Activated B cell treated with CpG ODN at 0.5 μM for 24 hours (primary cell): Measurements from ENCODE around the gene ANXA10. TPM values are rescaled to one million over a fixed set of nuclear protein-coding genes. Genes with fewer than 3 reads are reported as not detected.

Source experiments
- ATAC-seq: fragments of 200-7000 bp; cut with Tn5 transposase; one replicate; pipeline ENCODE4 v1.10.0; 2021; ENCODE audit warnings: low read depth, mild to moderate bottlenecking, moderate library complexity
- CTCF ChIA-PET: fragments of 350-600 bp; sonication (Branson Sonifier 250); formaldehyde crosslinking; loops from one replicate; lab custom pipeline; 2021; ENCODE audit warnings: antibody characterized with exemption; lab: Charles Lee
- POLR2A ChIA-PET: fragments of 350-600 bp; sonication (Branson Sonifier 250); formaldehyde crosslinking; loops from one replicate; lab custom pipeline; 2021; ENCODE audit warnings: antibody characterized with exemption; lab: Charles Lee
- DNase-seq: peaks from one replicate; pipeline ENCODE4 v3.0.0; 2022
- H3K27ac Mint-ChIP-seq: one replicate; pipeline ENCODE4 v1.8.0; 2020; ENCODE audit warnings: mixed read lengths
- H3K27me3 Mint-ChIP-seq: one replicate; pipeline ENCODE4 v1.8.0; 2021; ENCODE audit warnings: mixed read lengths
- H3K36me3 Mint-ChIP-seq: one replicate; pipeline ENCODE4 v1.8.0; 2021; ENCODE audit warnings: low read depth, mixed read lengths
- H3K4me1 Mint-ChIP-seq: one replicate; pipeline ENCODE4 v1.8.0; 2021; ENCODE audit warnings: mixed read lengths
- H3K4me3 Mint-ChIP-seq: one replicate; pipeline ENCODE4 v1.8.0; 2020; ENCODE audit warnings: mild to moderate bottlenecking, mixed read lengths
- H3K9me3 Mint-ChIP-seq: one replicate; pipeline ENCODE4 v1.8.0; 2020; ENCODE audit warnings: mixed read lengths
- CTCF ChIP-seq: fragments of 200-600 bp; IDR thresholded peaks from one replicate; pipeline ENCODE4 v1.8.0; 2022; ENCODE audit warnings: antibody characterized with exemption, mild to moderate bottlenecking
- intact Hi-C: fragments of 100-400 bp; cut with micrococcal nuclease; formaldehyde crosslinking; loops from one replicate; pipeline ENCODE4 v1.15.1; 2024
- total RNA-seq: library from RNA; stranded (reverse); gene quantifications from 2 replicates; pipeline ENCODE4 v1.2.3, GENCODE V29; 2022

Gene ANXA10
- total RNA-seq, 1 donor from 2014 or later: not detected

- ATAC-seq: no peak
- POLR2A ChIA-PET: no interaction called here
- no peak for TF ChIP-seq CTCF
- Mint-ChIP-seq H3K4me1 (no peaks in the 10 kb centered on the region), H3K9me3 (no peaks in the 10 kb centered on the region), H3K4me3 (no peak overlapping the region), H3K36me3 (no peaks in the 10 kb centered on the region), H3K27ac (no peak overlapping the region), H3K27me3 (no peaks in the 10 kb centered on the region)
- intact Hi-C loops: no loop called here
- DNase-seq: no peak
- CTCF ChIA-PET: no interaction called here
Observed at GRCh38 chr4:168124008-168124641, 31.8 kb downstream of the ANXA10 start.

- POLR2A ChIA-PET: no interaction called here
Observed at GRCh38 chr4:168126952-168127351, 34.6 kb downstream of the ANXA10 start.

GRCh38 chr4:168128601-168129000 is 36.3 kb downstream of the ANXA10 start:
- CTCF ChIA-PET: no interaction called here
- intact Hi-C loops: no loop called here
- DNase-seq (no peak), ATAC-seq (no peak)
- Mint-ChIP-seq H3K9me3 (no peaks in the 10 kb centered on the region), H3K4me3 (no peak overlapping the region), H3K36me3 (no peaks in the 10 kb centered on the region), H3K4me1 (no peaks in the 10 kb centered on the region), H3K27ac (no peak overlapping the region), H3K27me3 (peaks cover 4% of the 10 kb centered on the region)
- no peak for TF ChIP-seq CTCF
- POLR2A ChIA-PET: no interaction called here

More at GRCh38 chr4:168126952-168127351, 34.6 kb downstream of the ANXA10 start:
- DNase-seq: no peak
- Mint-ChIP-seq H3K27ac (no peak overlapping the region), H3K4me1 (no peaks in the 10 kb centered on the region), H3K9me3 (no peaks in the 10 kb centered on the region), H3K36me3 (no peaks in the 10 kb centered on the region), H3K4me3 (no peak overlapping the region), H3K27me3 (peaks cover under 1% of the 10 kb centered on the region)
- CTCF ChIA-PET: no interaction called here
- intact Hi-C loops: no loop called here
- no peak for TF ChIP-seq CTCF
- no peak for ATAC-seq

GRCh38 chr4:168129046-168129772 is 36.9 kb downstream of the ANXA10 start:
- DNase-seq (no peak), ATAC-seq (no peak)
- POLR2A ChIA-PET: no interaction called here
- no peaks in the 10 kb centered on the region for H3K9me3 Mint-ChIP-seq
- no peak for TF ChIP-seq CTCF
- H3K4me3 Mint-ChIP-seq: no peak overlapping the region
- peaks cover 4% of the 10 kb centered on the region for H3K27me3 Mint-ChIP-seq
- intact Hi-C loops: no loop called here
- CTCF ChIA-PET: no interaction called here
- no peaks in the 10 kb centered on the region for H3K4me1 Mint-ChIP-seq
- no peak overlapping the region for H3K27ac Mint-ChIP-seq
- H3K36me3 Mint-ChIP-seq: no peaks in the 10 kb centered on the region

GRCh38 chr4:168129802-168130201 is 37.5 kb downstream of the ANXA10 start:
- POLR2A ChIA-PET: no interaction called here
- Mint-ChIP-seq H3K36me3 (no peaks in the 10 kb centered on the region), H3K4me3 (no peak overlapping the region), H3K9me3 (no peaks in the 10 kb centered on the region), H3K27me3 (peaks cover 4% of the 10 kb centered on the region), H3K4me1 (no peaks in the 10 kb centered on the region), H3K27ac (no peak overlapping the region)
- ATAC-seq: no peak
- intact Hi-C loops: no loop called here
- DNase-seq: no peak
- CTCF ChIA-PET: no interaction called here
- TF ChIP-seq CTCF: no peak
